Mesendoderm (in vitro differentiated cells): ENCODE data around the gene TRIM29.

ENCODE experiments used
- DNase-seq: peaks from one replicate; pipeline ENCODE4 v3.0.0; 2013
- H2AK5ac ChIP-seq: 2 replicates; pipeline ENCODE4 v1.6.1; 2013; ENCODE audit warnings: low read length, inconsistent platforms
- H2BK120ac ChIP-seq: 2 replicates; pipeline ENCODE4 v1.6.1; 2013; ENCODE audit warnings: low read depth, mild to moderate bottlenecking, low read length, moderate library complexity, mixed read lengths
- H2BK15ac ChIP-seq: replicated peaks from 2 replicates; pipeline ENCODE4 v1.6.1; 2013; ENCODE audit warnings: low read depth, mild to moderate bottlenecking, moderate library complexity
- H2BK5ac ChIP-seq: 2 replicates; pipeline ENCODE4 v1.6.1; 2013; ENCODE audit warnings: low read length, inconsistent platforms
- H3K18ac ChIP-seq: 2 replicates; pipeline ENCODE4 v1.6.1; 2013; ENCODE audit warnings: mild to moderate bottlenecking, low read length, mixed read lengths
- H3K23ac ChIP-seq: one replicate; pipeline ENCODE4 v1.6.1; 2013; ENCODE audit warnings: low read length
- H3K27ac ChIP-seq: 2 replicates; pipeline ENCODE4 v1.5.1; 2013; ENCODE audit warnings: low read depth, mild to moderate bottlenecking, inconsistent platforms, low read length, moderate library complexity
- H3K27me3 ChIP-seq: 2 replicates; pipeline ENCODE4 v1.6.1; 2013; ENCODE audit warnings: low read length, control low read depth, mild to moderate bottlenecking, inconsistent platforms; ENCODE audit not compliant: insufficient read depth, poor library complexity
- H3K36me3 ChIP-seq: 2 replicates; pipeline ENCODE4 v1.6.1; 2013; ENCODE audit warnings: low read length, inconsistent platforms; ENCODE audit not compliant: control insufficient read depth, insufficient read depth
- H3K4ac ChIP-seq: one replicate; pipeline ENCODE4 v1.6.1; 2013; ENCODE audit warnings: low read depth, mild to moderate bottlenecking, low read length, moderate library complexity
- H3K4me1 ChIP-seq: 2 replicates; pipeline ENCODE4 v1.6.1; 2013; ENCODE audit warnings: low read depth, low read length, inconsistent platforms; ENCODE audit not compliant: control insufficient read depth
- H3K4me2 ChIP-seq: 2 replicates; pipeline ENCODE4 v1.6.1; 2013; ENCODE audit warnings: low read length
- H3K4me3 ChIP-seq: 2 replicates; pipeline ENCODE4 v1.5.1; 2013; ENCODE audit warnings: mild to moderate bottlenecking, low read length
- H3K56ac ChIP-seq: one replicate; pipeline ENCODE4 v1.6.1; 2013; ENCODE audit warnings: low read length
- H3K79me1 ChIP-seq: 2 replicates; pipeline ENCODE4 v1.6.1; 2013; ENCODE audit warnings: low read length, inconsistent platforms
- H3K79me2 ChIP-seq: 2 replicates; pipeline ENCODE4 v1.6.1; 2013; ENCODE audit warnings: mild to moderate bottlenecking, low read length; ENCODE audit not compliant: control insufficient read depth, insufficient read depth
- H3K9ac ChIP-seq: 2 replicates; pipeline ENCODE4 v1.6.1; 2013; ENCODE audit warnings: low read length, inconsistent platforms
- H4K5ac ChIP-seq: one replicate; pipeline ENCODE4 v1.6.1; 2013; ENCODE audit warnings: low read length
- H4K8ac ChIP-seq: one replicate; pipeline ENCODE4 v1.6.1; 2013; ENCODE audit warnings: low read depth, mild to moderate bottlenecking, control low read depth, low read length, moderate library complexity
- WGBS: extraction: QIAGEN DNeasy Blood & Tissue Kit; methylation state at CpG from one replicate; pipeline ENCODE4 v1.1.7; 2013; ENCODE audit warnings: low lambda C conversion rate, missing lambda C conversion rate; ENCODE audit not compliant: insufficient coverage; ENCODE audit errors: extremely low coverage; 5-methylcytosine and 5-hydroxymethylcytosine counted together

TRIM29 gene

DNA sequence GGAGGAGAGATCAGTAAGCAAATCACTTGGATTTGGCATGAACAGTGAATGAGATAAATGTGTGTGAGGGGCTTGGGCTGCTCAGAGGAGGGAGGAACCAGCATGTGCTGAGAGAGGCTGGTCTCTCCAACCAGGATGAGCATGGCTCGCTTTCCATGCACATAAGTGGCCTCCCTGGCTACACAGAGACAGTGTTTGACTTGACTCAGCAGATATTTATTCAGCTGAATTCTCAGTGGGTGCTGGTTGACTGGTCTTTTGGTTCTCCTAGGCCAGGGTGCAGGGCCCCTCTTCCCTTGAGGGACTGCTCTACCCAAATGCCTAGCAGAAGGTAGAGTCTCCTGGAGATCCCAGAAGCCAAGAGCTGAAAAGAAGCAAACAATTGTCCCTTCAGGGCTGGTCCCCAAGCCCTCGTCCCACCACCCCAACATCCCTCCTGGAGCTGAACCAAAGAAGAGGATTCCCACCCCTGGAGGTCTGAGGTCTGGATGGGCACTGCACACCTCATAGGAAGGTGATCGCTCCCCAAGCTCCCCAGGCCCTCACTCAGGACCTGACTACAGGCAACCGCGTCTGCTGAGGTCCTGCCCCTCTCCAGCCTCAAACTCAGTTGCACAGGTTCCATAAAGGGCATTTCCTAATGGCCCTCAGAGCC is 3.3 kb upstream of the TRIM29 start:
- Histone ChIP-seq H3K36me3 (no peaks in the 10 kb centered on the region), H3K18ac (no peak overlapping the region), H3K9ac (no peak overlapping the region), H4K5ac (no peak overlapping the region), H3K79me1 (no peaks in the 10 kb centered on the region), H3K27ac (no peak overlapping the region), H3K79me2 (no peaks in the 10 kb centered on the region), H4K8ac (no peak overlapping the region), H3K27me3 (no peaks in the 10 kb centered on the region), H2BK15ac (no peak overlapping the region), H2BK120ac (no peak overlapping the region), H3K4me2 (no peak overlapping the region), H3K4ac (no peak overlapping the region), H2AK5ac (no peak overlapping the region), H3K56ac (no peak overlapping the region), H2BK5ac (no peak overlapping the region), H3K23ac (no peak overlapping the region), H3K4me1 (no peaks in the 10 kb centered on the region), H3K4me3 (no peak overlapping the region)
- DNase-seq, result no peak
- no CpG with 5 or more reads among the region's 5 CpGs for WGBS

- Histone ChIP-seq H4K5ac (no peak overlapping the region), H4K8ac (no peak overlapping the region), H3K18ac (no peak overlapping the region), H3K56ac (no peak overlapping the region), H3K9ac (no peak overlapping the region), H3K27me3 (no peaks in the 10 kb centered on the region), H3K27ac (no peak overlapping the region), H3K4ac (no peak overlapping the region), H3K4me3 (no peak overlapping the region), H2AK5ac (no peak overlapping the region), H3K4me2 (no peak overlapping the region), H3K79me2 (no peaks in the 10 kb centered on the region), H3K36me3 (no peaks in the 10 kb centered on the region), H3K79me1 (no peaks in the 10 kb centered on the region), H2BK5ac (no peak overlapping the region), H2BK120ac (no peak overlapping the region), H3K4me1 (no peaks in the 10 kb centered on the region), H2BK15ac (no peak overlapping the region), H3K23ac (no peak overlapping the region)
- WGBS, result no CpG with 5 or more reads among the region's 8 CpGs
- DNase-seq, result no peak
Observed at GRCh38 chr11:120139316-120140069, 1.6 kb upstream of the TRIM29 start.

DNA sequence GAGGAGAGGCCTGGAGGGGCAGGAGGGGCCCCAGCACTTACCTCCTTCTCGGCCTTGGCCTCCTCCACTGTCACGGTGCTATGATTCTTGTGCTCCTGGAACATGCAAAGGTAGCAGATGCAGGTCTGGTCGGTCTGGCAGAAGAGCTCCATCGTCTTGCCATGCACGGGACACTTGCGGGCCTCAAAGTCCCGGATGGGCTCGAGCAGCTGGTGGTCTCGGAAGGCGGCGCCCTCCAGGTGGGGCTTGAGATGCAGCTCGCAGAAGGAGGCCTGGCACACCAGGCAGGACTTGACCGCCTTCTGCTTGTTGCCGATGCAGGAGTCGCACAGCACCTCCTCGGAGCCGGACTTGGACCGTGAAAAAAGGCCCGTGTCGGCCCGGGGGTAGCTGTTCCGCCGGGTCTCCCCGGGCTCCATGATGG is 714 bp downstream of the TRIM29 start:
- Histone ChIP-seq H4K5ac (no peak overlapping the region), H2BK15ac (no peak overlapping the region), H3K9ac (no peak overlapping the region), H3K4me1 (no peaks in the 10 kb centered on the region), H2BK5ac (no peak overlapping the region), H3K27me3 (no peaks in the 10 kb centered on the region), H4K8ac (no peak overlapping the region), H3K27ac (no peak overlapping the region), H3K79me2 (no peaks in the 10 kb centered on the region), H3K23ac (no peak overlapping the region), H3K56ac (no peak overlapping the region), H3K4ac (no peak overlapping the region), H3K79me1 (no peaks in the 10 kb centered on the region), H3K18ac (no peak overlapping the region), H3K36me3 (no peaks in the 10 kb centered on the region), H2AK5ac (no peak overlapping the region), H2BK120ac (no peak overlapping the region), H3K4me2 (no peak overlapping the region), H3K4me3 (no peak overlapping the region)
- DNase-seq, result no peak
- WGBS, result no CpG with 5 or more reads among the region's 24 CpGs

DNA sequence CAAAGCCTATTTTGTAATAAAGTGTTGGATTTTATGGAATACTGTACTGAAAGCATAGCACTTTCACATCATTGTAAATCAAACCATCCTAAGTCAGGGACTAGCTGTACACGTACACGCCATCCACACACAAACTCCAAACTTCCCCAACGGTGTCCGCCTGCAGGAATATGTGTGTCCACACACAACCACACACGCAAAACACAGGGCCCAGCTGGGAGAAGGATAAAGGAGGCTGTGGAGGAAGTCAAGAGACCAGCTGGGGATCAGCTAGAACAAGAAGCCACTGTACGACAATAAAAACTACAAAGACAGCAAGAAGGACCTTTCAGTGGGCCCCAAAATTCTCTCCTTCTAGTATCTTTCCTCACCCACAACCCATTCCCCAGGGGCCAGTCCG is 1.6 kb downstream of the TRIM29 start:
- Histone ChIP-seq H3K9ac (no peak overlapping the region), H3K79me1 (no peaks in the 10 kb centered on the region), H3K4me1 (no peaks in the 10 kb centered on the region), H3K79me2 (no peaks in the 10 kb centered on the region), H3K4ac (no peak overlapping the region), H2BK5ac (no peak overlapping the region), H2AK5ac (no peak overlapping the region), H3K4me3 (no peak overlapping the region), H3K27me3 (no peaks in the 10 kb centered on the region), H2BK120ac (no peak overlapping the region), H3K36me3 (no peaks in the 10 kb centered on the region), H3K27ac (no peak overlapping the region), H4K5ac (no peak overlapping the region), H2BK15ac (no peak overlapping the region), H3K56ac (no peak overlapping the region), H3K18ac (no peak overlapping the region), H3K23ac (no peak overlapping the region), H4K8ac (no peak overlapping the region), H3K4me2 (no peak overlapping the region)
- DNase-seq, result no peak
- no CpG with 5 or more reads among the region's 7 CpGs for WGBS

DNA sequence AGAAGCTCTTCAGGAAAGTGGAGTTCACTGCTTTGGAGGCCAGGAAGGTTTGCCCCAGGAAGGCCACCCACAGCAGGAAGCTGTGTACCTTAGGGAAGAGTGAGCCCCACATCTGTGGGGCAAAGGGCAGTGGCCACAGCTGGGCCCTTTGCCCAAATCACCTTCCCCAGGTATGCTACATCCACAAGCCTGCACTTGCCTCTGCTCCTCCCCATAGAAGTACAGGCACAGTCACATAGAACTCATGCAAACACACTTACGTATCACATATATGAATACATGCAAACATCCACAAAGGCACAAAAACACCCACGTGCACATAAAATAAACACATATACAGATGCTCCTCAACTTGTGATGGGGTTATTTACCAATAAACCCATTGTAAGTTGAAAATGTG is 2.1 kb downstream of the TRIM29 start:
- H3K27me3 ChIP-seq, result no peaks in the 10 kb centered on the region
- no peak for DNase-seq

DNA sequence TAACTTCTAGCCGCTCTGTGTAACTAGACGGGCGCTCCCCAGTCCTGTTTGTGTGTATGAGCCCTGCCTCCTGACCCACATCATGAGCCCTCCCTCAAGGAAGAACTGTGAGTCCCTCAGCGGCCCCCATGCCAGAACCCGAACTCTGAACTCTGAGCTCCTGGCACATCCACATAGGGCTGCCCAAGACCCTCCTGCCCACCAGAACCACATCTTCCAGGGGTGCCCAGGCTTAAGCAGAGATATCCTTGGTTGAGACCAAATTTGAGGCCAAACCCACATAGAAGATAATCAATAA is 3.0 kb downstream of the TRIM29 start:
- Histone ChIP-seq H3K23ac (no peak overlapping the region), H3K36me3 (no peaks in the 10 kb centered on the region), H3K27ac (no peak overlapping the region), H3K4me1 (no peaks in the 10 kb centered on the region), H3K9ac (no peak overlapping the region), H3K4me2 (no peak overlapping the region), H3K79me1 (no peaks in the 10 kb centered on the region), H2BK15ac (no peak overlapping the region), H3K18ac (no peak overlapping the region), H3K56ac (no peak overlapping the region), H2BK5ac (no peak overlapping the region), H2BK120ac (no peak overlapping the region), H4K8ac (no peak overlapping the region), H3K79me2 (no peaks in the 10 kb centered on the region), H3K27me3 (no peaks in the 10 kb centered on the region), H2AK5ac (no peak overlapping the region), H3K4me3 (no peak overlapping the region), H3K4ac (no peak overlapping the region), H4K5ac (no peak overlapping the region)
- DNase-seq, result no peak
- no CpG with 5 or more reads among the region's 5 CpGs for WGBS

More for the DNA sequence above, 2.1 kb downstream of the TRIM29 start:
- no peak overlapping the region for H3K23ac ChIP-seq
- no peaks in the 10 kb centered on the region for H3K36me3 ChIP-seq
- no peak overlapping the region for H2BK5ac ChIP-seq
- no peak overlapping the region for H4K8ac ChIP-seq
- no peak overlapping the region for H2BK120ac ChIP-seq
- no peak overlapping the region for H3K4me3 ChIP-seq
- WGBS, result no CpG with 5 or more reads among the region's 2 CpGs
- H3K4ac ChIP-seq, result no peak overlapping the region
- no peaks in the 10 kb centered on the region for H3K79me1 ChIP-seq
- no peak overlapping the region for H3K18ac ChIP-seq
- no peak overlapping the region for H4K5ac ChIP-seq
- H3K4me2 ChIP-seq, result no peak overlapping the region
- H3K79me2 ChIP-seq, result no peaks in the 10 kb centered on the region
- H2BK15ac ChIP-seq, result no peak overlapping the region
- no peak overlapping the region for H3K56ac ChIP-seq
- H3K9ac ChIP-seq, result no peak overlapping the region
- no peaks in the 10 kb centered on the region for H3K4me1 ChIP-seq
- H2AK5ac ChIP-seq, result no peak overlapping the region
- no peak overlapping the region for H3K27ac ChIP-seq
